Measurements from ENCODE around the gene TUBA4B.

DNA sequence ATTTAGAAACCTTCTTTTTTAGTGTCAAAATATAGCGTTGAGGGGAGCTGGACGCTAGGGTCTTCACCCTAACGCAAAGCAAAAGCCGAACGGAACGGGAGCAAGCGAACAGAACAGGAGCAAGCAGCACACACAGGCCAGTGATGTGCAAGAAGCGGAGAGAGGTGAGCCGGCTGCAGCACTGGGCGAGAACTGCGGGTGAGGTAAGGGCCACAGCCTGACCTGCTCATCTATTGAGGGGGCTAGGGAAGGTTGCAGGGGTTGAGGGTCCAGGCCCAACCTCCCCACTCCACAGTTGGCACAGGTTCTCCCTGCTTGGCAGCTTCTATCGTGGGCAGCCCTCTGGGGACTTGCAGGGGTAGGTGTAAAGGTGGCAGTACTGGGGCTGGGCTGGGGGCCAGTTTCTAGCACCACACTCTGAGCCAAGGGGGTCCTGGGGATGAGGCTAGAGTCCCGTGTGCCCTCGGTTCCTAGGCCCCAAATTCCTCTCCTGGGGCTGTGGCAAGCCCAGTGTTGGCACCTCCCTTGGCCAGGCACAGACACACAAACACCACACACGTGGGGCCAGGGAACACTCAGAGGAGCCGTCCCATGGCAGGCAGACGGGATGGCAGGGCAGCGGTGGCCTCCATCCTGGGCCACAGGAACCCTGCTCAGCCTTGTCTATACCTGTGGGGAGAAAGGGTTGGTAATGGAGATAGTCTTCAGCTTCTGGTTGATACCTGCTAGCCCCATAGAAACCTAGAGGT lies 33.1 kb upstream of the TUBA4B start:
- TF ChIP-seq POLR2A (IDR thresholded peaks at IDR 0.05): no peak
- TF ChIP-seq, protein P1, sequence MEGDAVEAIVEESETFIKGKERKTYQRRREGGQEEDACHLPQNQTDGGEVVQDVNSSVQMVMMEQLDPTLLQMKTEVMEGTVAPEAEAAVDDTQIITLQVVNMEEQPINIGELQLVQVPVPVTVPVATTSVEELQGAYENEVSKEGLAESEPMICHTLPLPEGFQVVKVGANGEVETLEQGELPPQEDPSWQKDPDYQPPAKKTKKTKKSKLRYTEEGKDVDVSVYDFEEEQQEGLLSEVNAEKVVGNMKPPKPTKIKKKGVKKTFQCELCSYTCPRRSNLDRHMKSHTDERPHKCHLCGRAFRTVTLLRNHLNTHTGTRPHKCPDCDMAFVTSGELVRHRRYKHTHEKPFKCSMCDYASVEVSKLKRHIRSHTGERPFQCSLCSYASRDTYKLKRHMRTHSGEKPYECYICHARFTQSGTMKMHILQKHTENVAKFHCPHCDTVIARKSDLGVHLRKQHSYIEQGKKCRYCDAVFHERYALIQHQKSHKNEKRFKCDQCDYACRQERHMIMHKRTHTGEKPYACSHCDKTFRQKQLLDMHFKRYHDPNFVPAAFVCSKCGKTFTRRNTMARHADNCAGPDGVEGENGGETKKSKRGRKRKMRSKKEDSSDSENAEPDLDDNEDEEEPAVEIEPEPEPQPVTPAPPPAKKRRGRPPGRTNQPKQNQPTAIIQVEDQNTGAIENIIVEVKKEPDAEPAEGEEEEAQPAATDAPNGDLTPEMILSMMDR (IDR thresholded peaks at IDR 0.05): no peak
